ENCODE results near the gene DSG4. TPM values are rescaled to one million over a fixed set of nuclear protein-coding genes. Genes with fewer than 3 reads are reported as not detected.
A peak's percentile ranks its signal among the peaks of the same experiment; 100 is the strongest.

Gene DSG4
- total RNA-seq, 2 donors from 2014 or later: 0.16 to 0.27 TPM

- Histone ChIP-seq H3K27me3 (no peaks in the 10 kb centered on the region), H3K27ac (no peak overlapping the region), H3K4me1 (no peaks in the 10 kb centered on the region), H3K36me3 (no peaks in the 10 kb centered on the region), H3K4me3 (no peak overlapping the region), H3K9me3 (no peaks in the 10 kb centered on the region), H3K9ac (ENCODE audit: low read depth in 2 of 2, low read length in 2 of 2) (no peak overlapping the region)
- no peak for TF ChIP-seq CTCF (IDR thresholded peaks at IDR 0.05)
- no peak for DNase-seq
- intact Hi-C loops (cut with DNase I): loop anchor here (10.0 kb wide), 3 partner anchors 85 to 305 kb away; no protein-coding TSS in a partner anchor
Measured at GRCh38 chr18:31420032-31420431, 43.5 kb downstream of the DSG4 start.

- Histone ChIP-seq H3K36me3 (no peaks in the 10 kb centered on the region), H3K27me3 (no peaks in the 10 kb centered on the region), H3K4me3 (no peak overlapping the region), H3K4me1 (no peaks in the 10 kb centered on the region), H3K9me3 (no peaks in the 10 kb centered on the region), H3K27ac (no peak overlapping the region), H3K9ac (ENCODE audit: low read depth in 2 of 2, low read length in 2 of 2) (no peak overlapping the region)
- DNase-seq: no peak
- intact Hi-C loops (cut with DNase I): loop anchor here (10.0 kb wide), 3 partner anchors 84 to 306 kb away; no protein-coding TSS in a partner anchor
- TF ChIP-seq CTCF (IDR thresholded peaks at IDR 0.05): no peak
Measured at GRCh38 chr18:31420524-31420923, 43.9 kb downstream of the DSG4 start.

GRCh38 chr18:31424383-31424988 lies 47.9 kb downstream of the DSG4 start:
- intact Hi-C loops (cut with DNase I): loop anchor here (10.0 kb wide), 3 partner anchors 80 to 310 kb away; no protein-coding TSS in a partner anchor
- no peaks in the 10 kb centered on the region for H3K9me3 ChIP-seq
- H3K9ac ChIP-seq (ENCODE audit: low read depth in 2 of 2, low read length in 2 of 2): no peak overlapping the region
- TF ChIP-seq CTCF (IDR thresholded peaks at IDR 0.05): peak; percentile 59
- no peak overlapping the region for H3K27ac ChIP-seq
- H3K4me3 ChIP-seq: no peak overlapping the region
- DNase-seq: peak; percentile 57
- no peaks in the 10 kb centered on the region for H3K36me3 ChIP-seq
- H3K4me1 ChIP-seq: no peaks in the 10 kb centered on the region
- H3K27me3 ChIP-seq: no peaks in the 10 kb centered on the region

- no peak for DNase-seq
- H3K4me3 ChIP-seq: no peak overlapping the region
- H3K36me3 ChIP-seq: no peaks in the 10 kb centered on the region
- no peak overlapping the region for H3K27ac ChIP-seq
- no peaks in the 10 kb centered on the region for H3K27me3 ChIP-seq
- no peaks in the 10 kb centered on the region for H3K9me3 ChIP-seq
- intact Hi-C loops (cut with DNase I): loop anchor here (10.0 kb wide), 3 partner anchors 79 to 311 kb away; no protein-coding TSS in a partner anchor
- no peak overlapping the region for H3K9ac ChIP-seq (ENCODE audit: low read depth in 2 of 2, low read length in 2 of 2)
- no peaks in the 10 kb centered on the region for H3K4me1 ChIP-seq
- no peak for TF ChIP-seq CTCF (IDR thresholded peaks at IDR 0.05)
Measured at GRCh38 chr18:31426021-31426420, 49.4 kb downstream of the DSG4 start.

- H3K4me1 ChIP-seq: no peaks in the 10 kb centered on the region
- H3K9ac ChIP-seq (ENCODE audit: low read depth in 2 of 2, low read length in 2 of 2): no peak overlapping the region
- H3K36me3 ChIP-seq: no peaks in the 10 kb centered on the region
- no peaks in the 10 kb centered on the region for H3K27me3 ChIP-seq
- H3K4me3 ChIP-seq: no peak overlapping the region
- TF ChIP-seq CTCF (IDR thresholded peaks at IDR 0.05): no peak
- intact Hi-C loops (cut with DNase I): loop anchor here (10.0 kb wide), 3 partner anchors 78 to 312 kb away; no protein-coding TSS in a partner anchor
- H3K27ac ChIP-seq: no peak overlapping the region
- no peak for DNase-seq
- H3K9me3 ChIP-seq: no peaks in the 10 kb centered on the region
Measured at GRCh38 chr18:31426871-31427406, 50.4 kb downstream of the DSG4 start.

All from colonic mucosa (tissue), 4 donors.